Breast epithelium (tissue), 3 donors: ENCODE data around the gene RTTN.

Experiments used
- CTCF ChIP-seq, 3 donors: fragments of 450-650 bp; IDR thresholded peaks; one replicate each; pipeline ENCODE4 v1.5.1; 2016 to 2017; ENCODE audit warnings: antibody characterized with exemption in 3 of 3, mild to moderate bottlenecking in 3 of 3, moderate library complexity in 3 of 3
- POLR2AphosphoS5 ChIP-seq, 3 donors: sonication (generic); formaldehyde crosslinking; IDR thresholded peaks; one replicate each; pipeline ENCODE4 v1.6.1; 2017; ENCODE audit warnings: antibody characterized with exemption in 3 of 3

- no peak for TF ChIP-seq CTCF (IDR thresholded peaks at IDR 0.05)
- TF ChIP-seq POLR2AphosphoS5 (IDR thresholded peaks at IDR 0.05), result no peak
Observed at GRCh38 chr18:70127359-70127758, 78.1 kb downstream of the RTTN start.
